ENCODE data around the gene HLTF. TPM values are rescaled to one million over a fixed set of nuclear protein-coding genes. Genes with fewer than 3 reads are reported as not detected.

HLTF gene
- total and polyA plus RNA-seq, 2 experiments from 2014 or later, result 89.5 to 146 TPM

- H3K27ac Mint-ChIP-seq, result no peak overlapping the region
- peaks cover 2% of the 10 kb centered on the region for H3K27me3 Mint-ChIP-seq (ENCODE audit: insufficient read depth, low read depth, poor library complexity)
- no peaks in the 10 kb centered on the region for H3K4me1 Mint-ChIP-seq
- no peaks in the 10 kb centered on the region for H3K79me2 ChIP-seq (replicated peaks; ENCODE audit: insufficient read depth)
- H4K20me1 ChIP-seq (replicated peaks; ENCODE audit: insufficient read depth), result no peaks in the 10 kb centered on the region
- ATAC-seq, result no peak
- H3K9me2 ChIP-seq (ENCODE audit: insufficient read depth), result no peaks in the 10 kb centered on the region
- H3K36me3 ChIP-seq (ENCODE audit: insufficient read depth), result peaks cover 19% of the 10 kb centered on the region
- H3F3A ChIP-seq (replicated peaks; ENCODE audit: low read depth), result no peaks in the 10 kb centered on the region
- no peak overlapping the region for H3K27ac ChIP-seq (ENCODE audit: low read depth)
- H3K4me3 ChIP-seq, result no peak overlapping the region
- H3K36me3 Mint-ChIP-seq (ENCODE audit: low read depth), result peaks cover 56% of the 10 kb centered on the region; the same call in 2 of the 3 replicates
- H3K27me3 ChIP-seq (ENCODE audit: insufficient read depth), result no peaks in the 10 kb centered on the region
- no peak overlapping the region for H3K4me2 ChIP-seq
- no peaks in the 10 kb centered on the region for H3K9me3 Mint-ChIP-seq
- H3K4me3 Mint-ChIP-seq, result no peak overlapping the region
- DNase-seq (ENCODE audit: low spot score), result no peak
- H3K4me1 ChIP-seq (ENCODE audit: insufficient read depth), result no peaks in the 10 kb centered on the region
- no peak overlapping the region for H2AFZ ChIP-seq
- no peak for TF ChIP-seq CREB1 (CRISPR knock-in tag; IDR thresholded peaks at IDR 0.05; ENCODE audit: low read depth)
- TF ChIP-seq ZNF331 (CRISPR knock-in tag; IDR thresholded peaks at IDR 0.05; ENCODE audit: low read depth), result no peak
- TF ChIP-seq EZH2 (IDR thresholded peaks at IDR 0.05; ENCODE audit: low read depth, unreplicated experiment), result no peak
- no peak for TF ChIP-seq ZNF114 (CRISPR knock-in tag; IDR thresholded peaks at IDR 0.05)
- TF ChIP-seq REST (IDR thresholded peaks at IDR 0.05; ENCODE audit: unreplicated experiment), result no peak
- TF ChIP-seq NANOG (IDR thresholded peaks at IDR 0.05; ENCODE audit: borderline replicate concordance), result no peak
- TF ChIP-seq STAT1 (IDR thresholded peaks at IDR 0.05; ENCODE audit: unreplicated experiment), result no peak
- no peak for TF ChIP-seq JUNB (IDR thresholded peaks at IDR 0.05; ENCODE audit: unreplicated experiment)
- no peak for TF ChIP-seq ZNF462 (CRISPR knock-in tag; IDR thresholded peaks at IDR 0.05)
These were observed 48.6 kb downstream of the HLTF start for GRCh38 chr3:149037684-149038083.

Measured in GM23338 (cell line).